Cortex of kidney (tissue), 1 donor: ENCODE results near the gene MEPCE.
A peak's percentile ranks its signal among the peaks of the same experiment; 100 is the strongest.

Experiments
- DNase-seq: peaks from one replicate; lab custom pipeline; 2025; lab: John Stamatoyannopoulos, UW

Gene MEPCE

DNA sequence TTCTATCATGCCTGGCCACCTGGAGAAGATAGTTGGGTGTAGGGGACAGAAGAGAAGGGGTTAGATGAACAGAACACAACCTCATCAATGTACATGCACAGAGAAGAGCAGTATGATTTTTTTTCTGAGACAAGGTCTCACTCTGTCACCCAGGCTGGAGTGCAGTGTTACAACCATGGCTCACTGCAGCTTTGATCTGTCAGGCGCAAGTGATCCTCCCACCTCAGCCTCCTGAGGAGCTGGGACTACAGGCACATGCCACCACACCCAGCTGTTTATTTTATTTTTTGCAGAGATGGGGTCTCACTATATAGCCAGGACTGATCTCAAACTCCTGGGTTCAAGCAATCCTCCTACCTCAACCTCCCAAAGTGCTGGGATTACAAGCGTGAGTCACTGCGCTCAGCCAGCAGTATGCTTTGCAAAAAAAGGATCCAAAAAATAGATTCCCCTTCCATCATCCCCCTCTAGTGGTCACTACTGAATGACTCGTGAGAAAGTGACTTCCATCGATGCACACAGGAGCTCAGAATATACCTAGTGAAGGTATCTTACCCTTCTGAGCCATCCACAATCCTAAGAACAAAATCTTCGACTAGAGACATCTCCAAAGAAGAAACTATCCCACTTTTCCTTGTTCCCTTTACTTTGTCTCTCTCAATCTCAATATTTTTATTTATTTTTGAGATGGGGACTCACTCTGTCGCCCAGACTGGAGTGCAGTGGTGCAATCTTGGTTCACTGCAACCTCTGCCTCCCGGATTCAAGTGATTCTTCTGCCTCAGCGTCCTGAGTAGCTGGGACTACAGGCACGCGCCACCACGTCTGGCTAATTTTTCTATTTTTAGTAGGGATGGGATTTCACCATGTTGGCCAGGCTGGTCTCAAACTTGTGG is 22.1 kb upstream of the MEPCE start:
- no peak for DNase-seq

GRCh38 chr7:100411101-100411500 is 18.5 kb upstream of the MEPCE start:
- DNase-seq, result no peak

DNA sequence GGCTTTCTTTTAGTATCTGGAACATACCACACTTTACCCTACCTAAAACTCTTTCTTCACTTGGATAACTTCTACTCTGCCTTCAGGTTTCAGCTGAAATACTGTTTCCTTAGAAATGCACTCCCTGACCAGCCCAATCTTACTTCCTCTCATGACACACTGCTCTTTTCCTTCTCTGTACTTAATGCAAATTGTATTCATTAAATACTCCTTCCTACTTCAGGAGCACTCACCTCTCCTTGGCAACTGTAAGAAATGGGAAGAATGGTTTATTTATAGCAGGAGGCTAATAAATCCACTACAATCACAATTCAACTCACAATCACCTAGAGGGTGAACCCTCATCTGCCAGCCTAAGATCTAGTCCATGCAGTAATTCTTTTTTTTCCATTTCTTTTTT is 16.3 kb upstream of the MEPCE start:
- no peak for DNase-seq

GRCh38 chr7:100413889-100414288 is 15.7 kb upstream of the MEPCE start:
- DNase-seq, result no peak

DNA sequence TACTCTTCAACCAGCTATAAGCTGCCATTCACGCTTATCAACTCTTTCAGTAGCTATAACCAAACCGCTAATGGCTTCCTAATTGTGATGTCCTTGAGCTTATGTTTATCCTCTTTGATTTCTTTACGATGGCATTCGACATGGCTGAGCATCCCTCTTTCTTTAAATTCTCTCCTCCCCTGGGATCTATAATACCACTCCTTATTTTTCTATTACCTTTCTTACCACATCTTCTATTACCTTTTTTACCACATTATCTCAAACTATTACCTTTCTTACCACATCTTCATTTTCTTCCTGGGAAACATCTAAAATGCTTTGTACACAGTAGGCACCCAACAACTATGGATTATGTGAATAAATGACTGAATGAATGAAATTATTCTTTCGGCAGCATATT is 14.2 kb upstream of the MEPCE start:
- no peak for DNase-seq

DNA sequence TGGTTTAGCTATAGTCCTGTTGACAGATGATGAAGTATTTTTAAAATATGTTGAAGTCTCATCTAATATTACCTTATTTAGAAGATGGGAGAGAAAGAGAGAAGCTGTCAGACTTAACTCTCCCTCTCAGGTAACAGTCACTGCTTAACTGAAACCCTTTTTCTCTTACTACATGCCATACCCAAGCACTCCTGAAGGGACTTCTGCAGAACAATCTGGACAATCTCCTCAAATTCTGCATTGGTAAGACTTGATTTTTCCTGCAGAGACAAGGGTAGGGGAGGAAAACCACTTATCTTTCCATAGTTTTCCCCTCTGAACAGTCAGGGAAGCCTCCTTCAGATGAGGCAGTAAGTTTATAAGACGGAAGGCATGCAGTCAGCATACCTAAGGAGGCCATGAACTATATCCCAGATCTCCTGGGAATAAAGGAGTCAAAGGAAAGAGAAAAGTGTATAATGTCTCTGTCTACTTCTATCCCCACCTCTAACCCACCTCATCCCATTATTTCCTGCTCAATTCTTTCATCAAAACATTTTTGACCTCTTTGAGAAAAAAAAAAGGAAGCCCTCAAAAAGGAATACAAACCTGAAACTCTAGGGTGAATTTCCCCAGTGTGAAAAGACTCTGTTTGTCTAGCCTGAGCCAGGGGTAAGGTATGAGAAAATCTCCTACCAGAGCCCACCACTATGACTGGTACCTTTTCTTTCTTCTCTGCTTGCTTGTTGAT is 10.5 kb upstream of the MEPCE start:
- DNase-seq, result no peak

GRCh38 chr7:100419660-100420226 is 9.9 kb upstream of the MEPCE start:
- no peak for DNase-seq

- no peak for DNase-seq
Observed at GRCh38 chr7:100423315-100423714, 6.3 kb upstream of the MEPCE start.

DNA sequence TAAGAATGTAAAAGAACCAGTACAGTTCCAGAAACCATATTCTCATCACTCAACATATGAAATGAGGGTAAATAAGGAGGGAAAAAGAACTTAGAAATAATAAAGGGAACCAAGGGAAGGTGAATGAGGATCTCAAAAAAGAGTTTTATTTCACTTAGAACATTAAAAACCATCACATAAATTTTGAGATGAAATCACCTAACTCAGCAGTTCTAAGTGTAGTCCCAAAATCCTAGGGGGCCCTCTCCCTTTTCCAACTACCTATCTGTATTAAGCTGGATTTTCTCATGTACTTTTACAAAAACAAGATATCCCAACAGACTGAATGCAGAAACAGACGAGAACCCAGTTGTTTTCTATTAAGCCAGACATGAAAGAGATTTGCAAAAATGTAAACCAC is 4.3 kb upstream of the MEPCE start:
- no peak for DNase-seq

GRCh38 chr7:100426516-100426915 is 3.1 kb upstream of the MEPCE start:
- no peak for DNase-seq

DNA sequence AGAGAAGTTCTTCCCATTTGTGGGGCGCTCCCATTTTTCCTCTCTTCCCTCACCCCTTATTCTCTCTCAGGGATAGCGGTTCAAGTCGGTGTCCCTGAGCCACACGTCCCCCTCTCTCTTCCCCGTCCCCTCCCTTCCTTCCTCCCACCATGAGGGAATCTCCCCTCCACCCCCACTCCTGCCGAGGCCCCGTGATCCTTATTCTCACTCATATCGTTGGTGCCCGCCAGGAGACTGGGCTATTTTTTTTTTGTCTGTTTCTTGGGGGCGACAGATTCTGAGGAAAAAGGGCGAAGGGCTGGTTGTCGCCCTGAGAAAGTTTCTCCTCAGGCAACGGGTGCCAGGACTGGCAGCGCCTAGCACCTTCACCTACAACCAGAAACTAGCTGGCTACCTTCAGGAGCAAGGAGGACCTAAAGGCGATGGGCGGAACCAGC is 1.9 kb upstream of the MEPCE start:
- no peak for DNase-seq

DNA sequence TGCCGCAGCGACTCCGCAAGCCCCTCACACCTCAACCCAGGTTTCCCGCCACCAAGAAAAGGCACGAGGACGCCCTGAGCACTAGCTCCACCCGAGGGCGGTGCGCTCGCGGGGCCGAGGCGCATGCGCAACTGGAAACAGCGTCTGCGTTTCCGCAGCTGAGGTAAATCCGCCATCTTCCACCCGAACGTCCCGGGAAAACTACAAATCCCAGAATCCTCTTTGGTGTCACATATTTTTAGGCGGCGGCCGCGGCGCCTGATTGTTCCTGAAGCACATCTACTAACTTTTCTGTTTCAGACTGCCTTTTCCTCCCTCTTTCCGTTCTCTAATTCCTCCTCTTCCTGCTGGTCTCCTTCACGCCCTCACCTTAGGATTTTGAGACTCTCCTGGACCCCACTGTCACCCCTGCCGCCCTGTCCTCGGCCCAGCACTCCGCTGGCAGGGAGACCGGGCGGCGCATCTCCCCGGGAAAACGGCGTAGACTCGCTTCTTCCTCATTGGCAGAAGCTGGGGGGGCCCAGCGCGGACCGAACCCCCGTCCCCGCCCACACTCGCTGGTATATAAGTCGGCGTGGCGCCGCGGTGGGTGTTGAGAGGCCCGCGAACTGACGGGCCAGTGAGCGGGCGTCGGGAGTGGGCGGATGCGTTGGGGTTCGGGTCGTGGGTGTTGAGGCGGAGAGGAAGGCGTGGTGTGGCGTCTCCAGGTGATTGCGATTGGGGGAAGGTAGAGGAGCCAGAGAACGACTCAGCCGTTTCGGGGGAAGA is 1.2 kb upstream of the MEPCE start, which contains the start of gene ZCWPW1:
ZCWPW1 (minus strand) TSS at position 505 of the 768 bp plus-strand sequence. CDS start 8,054 bp downstream, outside the sequence.
- DNase-seq, result peak; percentile 71

GRCh38 chr7:100428967-100429636 is 529 bp upstream of the MEPCE start:
- DNase-seq, result peak; percentile 90

DNA sequence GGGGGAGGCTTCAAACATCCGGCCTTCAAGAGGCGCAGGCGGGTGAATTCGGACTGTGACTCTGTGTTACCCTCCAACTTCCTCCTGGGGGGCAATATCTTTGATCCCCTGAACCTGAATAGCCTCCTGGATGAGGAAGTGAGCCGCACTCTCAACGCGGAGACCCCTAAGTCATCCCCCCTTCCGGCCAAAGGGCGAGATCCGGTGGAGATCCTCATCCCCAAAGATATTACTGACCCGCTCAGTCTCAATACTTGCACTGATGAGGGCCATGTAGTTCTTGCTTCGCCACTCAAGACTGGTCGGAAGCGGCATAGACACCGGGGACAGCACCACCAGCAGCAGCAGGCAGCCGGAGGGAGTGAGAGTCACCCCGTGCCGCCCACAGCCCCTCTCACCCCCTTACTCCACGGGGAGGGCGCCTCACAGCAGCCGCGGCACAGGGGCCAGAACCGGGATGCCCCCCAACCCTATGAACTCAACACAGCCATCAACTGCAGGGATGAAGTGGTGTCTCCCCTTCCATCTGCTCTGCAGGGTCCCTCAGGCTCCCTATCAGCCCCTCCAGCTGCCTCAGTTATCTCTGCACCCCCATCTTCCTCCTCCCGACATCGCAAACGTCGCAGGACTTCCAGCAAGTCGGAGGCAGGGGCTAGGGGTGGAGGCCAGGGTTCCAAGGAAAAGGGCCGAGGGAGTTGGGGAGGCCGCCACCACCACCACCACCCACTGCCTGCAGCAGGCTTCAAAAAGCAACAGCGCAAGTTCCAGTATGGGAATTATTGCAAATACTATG is 1.1 kb downstream of the MEPCE start:
- DNase-seq, result no peak

DNA sequence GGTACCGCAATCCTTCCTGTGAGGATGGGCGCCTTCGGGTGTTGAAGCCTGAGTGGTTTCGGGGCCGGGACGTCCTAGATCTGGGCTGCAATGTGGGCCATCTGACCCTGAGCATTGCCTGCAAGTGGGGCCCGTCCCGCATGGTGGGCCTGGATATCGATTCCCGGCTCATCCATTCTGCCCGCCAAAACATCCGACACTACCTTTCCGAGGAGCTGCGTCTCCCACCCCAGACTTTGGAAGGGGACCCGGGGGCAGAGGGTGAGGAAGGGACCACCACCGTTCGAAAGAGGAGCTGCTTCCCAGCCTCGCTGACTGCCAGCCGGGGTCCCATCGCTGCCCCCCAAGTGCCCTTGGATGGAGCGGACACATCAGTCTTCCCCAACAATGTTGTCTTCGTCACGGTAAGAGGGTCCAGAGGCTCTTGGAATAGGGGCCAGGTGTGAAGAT is 1.7 kb downstream of the MEPCE start:
- no peak for DNase-seq

- DNase-seq, result no peak
Observed at GRCh38 chr7:100432053-100432452, 2.4 kb downstream of the MEPCE start.

- DNase-seq, result no peak
Observed at GRCh38 chr7:100432621-100433275, 3.1 kb downstream of the MEPCE start.

GRCh38 chr7:100433276-100433591 is 3.6 kb downstream of the MEPCE start:
- no peak for DNase-seq

DNA sequence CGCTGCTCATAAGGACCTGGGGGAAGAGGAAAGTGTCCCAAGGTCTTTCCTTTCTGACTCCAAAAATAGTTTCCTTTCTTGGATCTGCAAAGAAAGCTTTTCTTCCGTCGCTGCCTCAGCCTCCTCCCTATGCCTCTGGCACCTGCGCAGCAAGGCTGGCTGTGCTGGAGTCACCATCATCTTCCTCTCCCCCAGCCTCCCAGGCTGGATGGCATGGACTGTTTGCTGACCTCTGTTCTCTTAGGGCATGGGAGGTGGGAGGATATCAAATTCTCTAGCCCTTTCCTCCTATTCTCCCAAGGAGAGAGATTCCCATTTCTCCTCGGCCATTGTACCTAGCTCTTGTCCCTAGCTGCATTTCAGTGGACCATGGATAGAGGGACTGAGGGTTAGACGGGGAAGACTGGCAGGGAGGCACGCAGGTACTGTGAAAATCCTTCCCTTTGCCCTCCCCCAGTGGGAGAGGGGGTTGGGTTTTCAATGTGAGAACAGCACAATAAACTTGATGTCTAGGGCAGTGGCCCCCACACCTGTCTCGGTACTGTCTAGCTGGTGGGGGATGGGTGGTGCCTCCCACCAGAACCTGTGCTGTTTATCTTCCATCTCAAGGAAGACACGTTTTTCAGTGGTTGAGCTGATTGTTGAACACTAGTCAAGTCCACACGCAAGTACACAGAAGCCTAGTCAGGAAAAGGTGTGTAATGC is 4.1 kb downstream of the MEPCE start:
- DNase-seq, result no peak
